Natural killer cell (primary cell): ENCODE measurements around the gene AMELY. TPM values are rescaled to one million over a fixed set of nuclear protein-coding genes. Genes with fewer than 3 reads are reported as not detected.
"Not testable (repeated sequence)": the region's sequence is repeated elsewhere in the genome, so short reads cannot be mapped to it uniquely, and the experiment has no call there.

Experiments
- ATAC-seq, 3 donors: fragments of 150-1000 bp in 2 of 3; fragments of 200-7000 bp in 1 of 3; cut with Tn5 transposase; 1 replicate in 1 of 3; 2 replicates in 2 of 3; pipeline ENCODE4 v1.10.0; 2021; ENCODE audit warnings: mild to moderate bottlenecking in 2 of 3, moderate library complexity in 2 of 3
- DNase-seq, 2 donors: peaks; one replicate each; pipeline versions ENCODE4 v3.0.0 to v3.0.0-alpha.2; 2013 to 2021; ENCODE audit warnings: mixed read lengths in 1 of 2
- H3K27ac ChIP-seq: one replicate; pipeline ENCODE4 v1.5.1; 2013; ENCODE audit warnings: mild to moderate bottlenecking, low read length
- H3K27me3 ChIP-seq: one replicate; pipeline ENCODE4 v1.6.1; 2013; ENCODE audit warnings: low read length; ENCODE audit not compliant: control insufficient read depth, insufficient read depth
- H3K36me3 ChIP-seq: one replicate; pipeline ENCODE4 v1.6.1; 2013; ENCODE audit warnings: low read length; ENCODE audit not compliant: control insufficient read depth, insufficient read depth
- H3K4me1 ChIP-seq: one replicate; pipeline ENCODE4 v1.6.1; 2013; ENCODE audit warnings: low read length; ENCODE audit not compliant: control insufficient read depth, insufficient read depth
- H3K4me3 ChIP-seq: one replicate; pipeline ENCODE4 v1.5.1; 2013; ENCODE audit warnings: low read length
- H3K9me3 ChIP-seq: one replicate; pipeline ENCODE4 v1.6.1; 2013; ENCODE audit warnings: low read length; ENCODE audit not compliant: control insufficient read depth, insufficient read depth
- H3K27ac Mint-ChIP-seq, 2 donors: one replicate each; pipeline ENCODE4 v1.8.0; 2022; ENCODE audit warnings: mild to moderate bottlenecking in 2 of 2, mixed read lengths in 2 of 2, moderate library complexity in 1 of 2
- H3K27me3 Mint-ChIP-seq, 2 donors: one replicate each; pipeline ENCODE4 v1.8.0; 2022; ENCODE audit warnings: low read depth in 2 of 2, mixed read lengths in 2 of 2
- H3K36me3 Mint-ChIP-seq: one replicate; pipeline ENCODE4 v1.8.0; 2022; ENCODE audit warnings: mixed read lengths
- H3K4me1 Mint-ChIP-seq, 2 donors: one replicate each; pipeline ENCODE4 v1.8.0; 2022; ENCODE audit warnings: mixed read lengths in 2 of 2
- H3K4me3 Mint-ChIP-seq: one replicate; pipeline ENCODE4 v1.8.0; 2022; ENCODE audit warnings: mild to moderate bottlenecking, moderate library complexity, mixed read lengths
- H3K9me3 Mint-ChIP-seq, 2 donors: one replicate each; pipeline ENCODE4 v1.8.0; 2022; ENCODE audit warnings: mixed read lengths in 2 of 2
- CTCF ChIP-seq: fragments of 200-600 bp; IDR thresholded peaks from one replicate; pipeline ENCODE4 v1.8.0; 2022; ENCODE audit warnings: antibody characterized with exemption
- WGBS: methylation state at CpG from one replicate; pipeline ENCODE4 v1.1.7; 2013; ENCODE audit warnings: missing lambda C conversion rate; ENCODE audit not compliant: insufficient coverage; 5-methylcytosine and 5-hydroxymethylcytosine counted together
- intact Hi-C: fragments of 100-400 bp; cut with micrococcal nuclease; formaldehyde crosslinking; loops from one replicate; pipeline ENCODE4 v1.14.2; 2022
- total RNA-seq, 4 donors: library from RNA; stranded (reverse); fragments of 120-200 nt in 1 of 4; gene quantifications; one replicate each; pipeline versions ENCODE4 v1.2.3 to v1.2.4, GENCODE V29; 2013 to 2022

AMELY gene
- total RNA-seq, 3 donors from 2014 or later (not counting 1 experiment from before 2014, with no cell fraction given): not detected

GRCh38 chrY:6895236-6895635, 16.3 kb downstream of the AMELY start:
- Mint-ChIP-seq H3K4me1 (no peaks in the 10 kb centered on the region), H3K27me3 (no peaks in the 10 kb centered on the region)

GRCh38 chrY:6894496-6894895, 17.1 kb downstream of the AMELY start:
- DNase-seq: no peak
- Mint-ChIP-seq H3K4me3 (no peak overlapping the region), H3K36me3 (no peaks in the 10 kb centered on the region), H3K4me1 (no peaks in the 10 kb centered on the region), H3K9me3 (no peaks in the 10 kb centered on the region), H3K27me3 (no peaks in the 10 kb centered on the region), H3K27ac (no peak overlapping the region)
- 53% methylated on average over 3 of the region's 3 CpGs for WGBS
- no peak for ATAC-seq
- no peak overlapping the region for H3K4me3 ChIP-seq
- intact Hi-C loops: no loop called here
- no peak for TF ChIP-seq CTCF
- no peaks in the 10 kb centered on the region for H3K9me3 ChIP-seq
- H3K27me3 ChIP-seq: no peaks in the 10 kb centered on the region
- H3K4me1 ChIP-seq: no peaks in the 10 kb centered on the region
- no peak overlapping the region for H3K27ac ChIP-seq
- no peaks in the 10 kb centered on the region for H3K36me3 ChIP-seq

More at GRCh38 chrY:6895236-6895635, 16.3 kb downstream of the AMELY start:
- Histone ChIP-seq H3K9me3 (no peaks in the 10 kb centered on the region), H3K4me3 (no peak overlapping the region), H3K36me3 (no peaks in the 10 kb centered on the region), H3K4me1 (no peaks in the 10 kb centered on the region), H3K27me3 (no peaks in the 10 kb centered on the region), H3K27ac (no peak overlapping the region)
- no peak for TF ChIP-seq CTCF
- Mint-ChIP-seq H3K4me3 (no peak overlapping the region), H3K9me3 (no peaks in the 10 kb centered on the region), H3K36me3 (no peaks in the 10 kb centered on the region), H3K27ac (no peak overlapping the region)
- no peak for DNase-seq
- intact Hi-C loops: no loop called here
- 20% methylated on average over 1 of the region's 1 CpG for WGBS
- no peak for ATAC-seq

GRCh38 chrY:6849384-6849783, 62.2 kb downstream of the AMELY start:
- no peaks in the 10 kb centered on the region for H3K4me1 Mint-ChIP-seq
- no peak for ATAC-seq
- peaks cover 0 to 8% of the 10 kb centered on the region in 2 donors for H3K9me3 Mint-ChIP-seq
- no peaks in the 10 kb centered on the region for H3K4me1 ChIP-seq
- no peak for TF ChIP-seq CTCF
- H3K4me3 ChIP-seq: no peak overlapping the region
- H3K9me3 ChIP-seq: no peaks in the 10 kb centered on the region
- no peaks in the 10 kb centered on the region for H3K36me3 Mint-ChIP-seq
- no peaks in the 10 kb centered on the region for H3K36me3 ChIP-seq
- no peak overlapping the region for H3K27ac Mint-ChIP-seq
- DNase-seq: no peak
- 73% methylated on average over 1 of the region's 2 CpGs for WGBS
- intact Hi-C loops: no loop called here
- H3K4me3 Mint-ChIP-seq: no peak overlapping the region
- H3K27ac ChIP-seq: no peak overlapping the region
- no peaks in the 10 kb centered on the region for H3K27me3 Mint-ChIP-seq
- H3K27me3 ChIP-seq: no peaks in the 10 kb centered on the region

- WGBS: no CpG with 5 or more reads among the region's 2 CpGs
- H3K9me3 ChIP-seq, H3K27me3 Mint-ChIP-seq, H3K27ac Mint-ChIP-seq, H3K4me3 ChIP-seq, H3K36me3 ChIP-seq, H3K4me1 ChIP-seq, H3K36me3 Mint-ChIP-seq, H3K27ac ChIP-seq, H3K4me1 Mint-ChIP-seq, H3K9me3 Mint-ChIP-seq, H3K4me3 Mint-ChIP-seq, ATAC-seq, intact Hi-C loops, H3K27me3 ChIP-seq, DNase-seq: not testable (repeated sequence)
Observed at GRCh38 chrY:6842650-6843049, 68.9 kb downstream of the AMELY start.

Other genes with a start within 250 kb of the AMELY start
- gene TBL1Y, start 1.1 kb downstream of the AMELY start, total RNA-seq: not detected